ENCODE results near the gene USP31. TPM values are rescaled to one million over a fixed set of nuclear protein-coding genes. Genes with fewer than 3 reads are reported as not detected.
A peak's percentile ranks its signal among the peaks of the same experiment; 100 is the strongest.

USP31 gene
- polyA plus RNA-seq, 2 of the 4 experiments (the other 2 are of a cell fraction), result 8.3 to 18.0 TPM

DNA sequence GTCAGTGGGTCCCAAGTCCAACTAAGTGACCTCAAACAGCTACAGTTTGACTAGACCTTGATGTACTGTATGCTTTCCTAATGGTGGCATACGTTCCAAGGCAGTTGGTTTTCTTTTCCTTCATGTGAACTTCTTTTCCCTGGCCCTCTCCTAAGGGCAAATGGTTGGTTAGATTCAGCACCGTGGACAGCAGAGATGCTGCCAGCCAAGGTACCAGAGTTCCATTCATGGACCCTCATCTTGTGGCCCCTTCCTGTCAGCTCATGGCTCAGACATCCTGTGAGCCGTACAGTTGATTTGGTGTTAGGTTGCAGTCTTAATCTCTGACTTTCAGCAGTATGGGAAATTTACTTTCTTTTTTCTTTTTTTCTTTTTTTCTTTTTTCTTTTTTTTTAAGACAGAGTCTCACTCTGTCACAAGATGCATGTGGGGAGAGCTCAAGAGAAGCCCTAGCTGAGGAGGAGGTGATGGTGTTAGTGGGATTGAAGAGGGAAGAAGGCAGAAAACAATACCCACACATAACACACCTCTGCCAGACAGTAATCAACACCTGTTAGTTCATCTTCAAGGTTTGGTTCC is 122.4 kb downstream of the USP31 start:
- 10% methylated on average over 3 of the region's 3 CpGs for WGBS (ENCODE audit: missing lambda C conversion rate)
- TF ChIP-seq EHMT2 (IDR thresholded peaks at IDR 0.05; ENCODE audit: low read depth), result peak; percentile 79
- TF ChIP-seq SMC3 (IDR thresholded peaks at IDR 0.05), result no peak
- TF ChIP-seq MAZ (IDR thresholded peaks at IDR 0.05; ENCODE audit: borderline replicate concordance, low read depth, low read length), result no peak
- TF ChIP-seq ESRRA (IDR thresholded peaks at IDR 0.05; ENCODE audit: borderline replicate concordance, low read length), result no peak
- TF ChIP-seq, protein P1, sequence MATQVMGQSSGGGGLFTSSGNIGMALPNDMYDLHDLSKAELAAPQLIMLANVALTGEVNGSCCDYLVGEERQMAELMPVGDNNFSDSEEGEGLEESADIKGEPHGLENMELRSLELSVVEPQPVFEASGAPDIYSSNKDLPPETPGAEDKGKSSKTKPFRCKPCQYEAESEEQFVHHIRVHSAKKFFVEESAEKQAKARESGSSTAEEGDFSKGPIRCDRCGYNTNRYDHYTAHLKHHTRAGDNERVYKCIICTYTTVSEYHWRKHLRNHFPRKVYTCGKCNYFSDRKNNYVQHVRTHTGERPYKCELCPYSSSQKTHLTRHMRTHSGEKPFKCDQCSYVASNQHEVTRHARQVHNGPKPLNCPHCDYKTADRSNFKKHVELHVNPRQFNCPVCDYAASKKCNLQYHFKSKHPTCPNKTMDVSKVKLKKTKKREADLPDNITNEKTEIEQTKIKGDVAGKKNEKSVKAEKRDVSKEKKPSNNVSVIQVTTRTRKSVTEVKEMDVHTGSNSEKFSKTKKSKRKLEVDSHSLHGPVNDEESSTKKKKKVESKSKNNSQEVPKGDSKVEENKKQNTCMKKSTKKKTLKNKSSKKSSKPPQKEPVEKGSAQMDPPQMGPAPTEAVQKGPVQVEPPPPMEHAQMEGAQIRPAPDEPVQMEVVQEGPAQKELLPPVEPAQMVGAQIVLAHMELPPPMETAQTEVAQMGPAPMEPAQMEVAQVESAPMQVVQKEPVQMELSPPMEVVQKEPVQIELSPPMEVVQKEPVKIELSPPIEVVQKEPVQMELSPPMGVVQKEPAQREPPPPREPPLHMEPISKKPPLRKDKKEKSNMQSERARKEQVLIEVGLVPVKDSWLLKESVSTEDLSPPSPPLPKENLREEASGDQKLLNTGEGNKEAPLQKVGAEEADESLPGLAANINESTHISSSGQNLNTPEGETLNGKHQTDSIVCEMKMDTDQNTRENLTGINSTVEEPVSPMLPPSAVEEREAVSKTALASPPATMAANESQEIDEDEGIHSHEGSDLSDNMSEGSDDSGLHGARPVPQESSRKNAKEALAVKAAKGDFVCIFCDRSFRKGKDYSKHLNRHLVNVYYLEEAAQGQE (IDR thresholded peaks at IDR 0.05), result peak; percentile 94
- H3K9me3 ChIP-seq, result no peaks in the 10 kb centered on the region; the same call in 2 of the 3 replicates
- H3K4me2 ChIP-seq, result no peak overlapping the region
- DNase-seq (ENCODE audit: low read depth in 1 of 2, low spot score in 1 of 2) (peak in 1 of 2 experiments; percentile 23), ATAC-seq (peak; percentile 43 to 75; a peak in 4 of 6 replicates), FAIRE-seq (no peak)
- H3K4me3 ChIP-seq, result no peak overlapping the region
- POLR2A ChIA-PET, result no interaction called here
- H3K4me1 ChIP-seq, result no peaks in the 10 kb centered on the region
- CTCF ChIA-PET, result interaction anchor here (0.9 to 1.9 kb wide), 4 partner anchors 36 to 408 kb away, joined by 3 to 5 read pairs (median 3); no protein-coding TSS in a partner anchor
- no peak overlapping the region for H3K27ac ChIP-seq

DNA sequence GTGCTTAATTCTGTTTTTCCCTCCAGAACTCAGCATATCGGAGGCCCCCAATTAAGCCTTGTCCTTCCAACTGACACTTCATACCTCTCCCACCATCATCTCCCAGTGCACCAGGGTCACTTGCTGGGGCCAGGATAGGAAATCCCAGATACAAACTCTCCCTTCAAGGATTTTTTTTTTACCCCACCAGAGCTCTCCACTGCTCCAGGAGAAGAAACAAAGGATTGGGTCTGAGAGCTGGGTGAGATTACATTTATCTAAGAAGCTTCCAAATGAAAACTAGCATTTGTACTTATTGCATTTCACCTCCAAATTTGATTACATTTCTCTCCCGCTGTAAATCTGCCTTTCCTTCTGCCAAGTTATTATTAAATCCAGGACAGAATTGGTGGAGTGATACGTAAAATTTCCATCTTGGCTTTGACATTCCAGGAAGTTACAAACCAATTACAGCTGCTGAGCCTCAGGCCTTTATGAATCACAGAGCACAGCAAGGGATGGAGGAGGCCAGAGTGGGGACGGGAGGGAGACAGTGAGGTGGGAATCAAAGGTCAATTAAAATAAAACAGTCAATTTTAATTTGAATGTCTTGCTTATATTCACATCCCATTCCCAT is 123.5 kb downstream of the USP31 start:
- Histone ChIP-seq H3K9me3 (no peaks in the 10 kb centered on the region; the same call in 2 of the 3 replicates), H3K4me1 (no peaks in the 10 kb centered on the region), H3K4me3 (no peak overlapping the region), H3K4me2 (no peak overlapping the region), H3K27ac (no peak overlapping the region)
- ChIA-PET CTCF (interaction anchor here (0.7 to 1.9 kb wide), 5 partner anchors 37 to 409 kb away, joined by 3 to 5 read pairs (median 3); no protein-coding TSS in a partner anchor), POLR2A (no interaction called here)
- TF ChIP-seq, protein P2, sequence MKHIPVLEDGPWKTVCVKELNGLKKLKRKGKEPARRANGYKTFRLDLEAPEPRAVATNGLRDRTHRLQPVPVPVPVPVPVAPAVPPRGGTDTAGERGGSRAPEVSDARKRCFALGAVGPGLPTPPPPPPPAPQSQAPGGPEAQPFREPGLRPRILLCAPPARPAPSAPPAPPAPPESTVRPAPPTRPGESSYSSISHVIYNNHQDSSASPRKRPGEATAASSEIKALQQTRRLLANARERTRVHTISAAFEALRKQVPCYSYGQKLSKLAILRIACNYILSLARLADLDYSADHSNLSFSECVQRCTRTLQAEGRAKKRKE (CRISPR knock-in tag; IDR thresholded peaks at IDR 0.05; ENCODE audit: low read depth), result no peak
- TF ChIP-seq POLR2AphosphoS2 (conservative IDR thresholded peaks at IDR 0.05; ENCODE audit: low read length) (no peak), KDM5A (IDR thresholded peaks at IDR 0.05) (no peak)
- WGBS (ENCODE audit: missing lambda C conversion rate), result 20% methylated on average over 4 of the region's 4 CpGs
- DNase-seq (ENCODE audit: low read depth in 1 of 2, low spot score in 1 of 2), result no peak
- FAIRE-seq, result no peak
- ATAC-seq, result no peak

DNA sequence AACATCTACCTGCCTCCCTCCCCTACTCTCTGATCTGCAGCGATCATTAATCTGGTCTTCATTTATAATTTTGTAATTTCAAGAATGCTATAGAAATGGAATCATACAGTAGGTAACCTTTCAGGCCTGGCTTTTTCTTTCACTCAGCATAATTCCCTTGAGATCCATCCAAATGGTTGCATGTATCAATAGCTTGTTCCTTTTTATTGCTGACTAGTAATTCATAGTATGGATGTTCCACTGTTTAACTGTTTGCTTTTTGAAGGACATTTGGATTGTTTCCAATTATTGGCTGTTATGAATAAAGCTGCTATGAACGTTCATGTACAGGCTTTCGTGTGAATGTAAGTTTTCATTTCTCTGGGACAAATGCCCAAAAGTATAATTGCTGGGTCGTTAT is 125.2 kb downstream of the USP31 start:
- H3K4me2 ChIP-seq, result no peak overlapping the region
- ChIA-PET CTCF (no interaction called here), POLR2A (no interaction called here)
- no peaks in the 10 kb centered on the region for H3K4me1 ChIP-seq
- ATAC-seq (no peak), DNase-seq (ENCODE audit: low read depth in 1 of 2, low spot score in 1 of 2) (no peak), FAIRE-seq (no peak)
- H3K27ac ChIP-seq, result no peak overlapping the region
- H3K9me3 ChIP-seq, result no peaks in the 10 kb centered on the region; the same call in 2 of the 3 replicates
- TF ChIP-seq ESRRA (IDR thresholded peaks at IDR 0.05; ENCODE audit: borderline replicate concordance, low read length) (no peak), HOXB13 (CRISPR knock-in tag; IDR thresholded peaks at IDR 0.05; ENCODE audit: low read depth) (no peak), MAFK (IDR thresholded peaks at IDR 0.05; ENCODE audit: partially characterized antibody) (peak; percentile 11), BHLHE40 (IDR thresholded peaks at IDR 0.05; ENCODE audit: low read depth, low read length) (no peak), POLR2A (IDR thresholded peaks at IDR 0.05; ENCODE audit: low read length) (no peak), CHD4 (IDR thresholded peaks at IDR 0.05; ENCODE audit: borderline replicate concordance) (no peak)
- no peak overlapping the region for H3K4me3 ChIP-seq
- WGBS (ENCODE audit: missing lambda C conversion rate), result 22% methylated on average over 4 of the region's 4 CpGs

DNA sequence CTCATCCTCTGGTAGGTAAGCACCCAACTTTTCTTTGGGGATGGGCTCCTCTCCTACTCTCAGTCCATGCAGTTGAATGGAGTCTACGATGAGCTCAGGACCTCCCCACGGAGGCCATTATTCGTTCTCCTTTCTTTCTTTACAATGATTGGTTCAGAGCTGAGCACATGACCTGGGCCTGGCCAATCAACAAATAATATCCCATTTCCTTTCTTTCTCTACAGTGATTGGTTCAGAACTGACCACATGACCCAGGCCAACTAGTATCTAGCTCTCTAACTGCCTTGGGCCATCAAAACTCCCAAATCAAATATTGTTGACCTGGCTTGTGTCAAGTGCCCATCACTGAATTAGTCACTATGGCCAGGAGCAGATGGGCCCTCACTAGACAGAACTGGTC is 129.2 kb downstream of the USP31 start:
- no peak for FAIRE-seq
- H3K4me2 ChIP-seq, result no peak overlapping the region
- peak in 1 of 2 experiments; percentile 62; a peak in 3 of 6 replicates for ATAC-seq
- no peak overlapping the region for H3K4me3 ChIP-seq
- 17% methylated on average over 3 of the region's 3 CpGs for WGBS (ENCODE audit: missing lambda C conversion rate)
- TF ChIP-seq RAD21 (conservative IDR thresholded peaks at IDR 0.05 in 1 of 2, IDR thresholded peaks at IDR 0.05 in 1 of 2), result no peak
- TF ChIP-seq, protein P3, sequence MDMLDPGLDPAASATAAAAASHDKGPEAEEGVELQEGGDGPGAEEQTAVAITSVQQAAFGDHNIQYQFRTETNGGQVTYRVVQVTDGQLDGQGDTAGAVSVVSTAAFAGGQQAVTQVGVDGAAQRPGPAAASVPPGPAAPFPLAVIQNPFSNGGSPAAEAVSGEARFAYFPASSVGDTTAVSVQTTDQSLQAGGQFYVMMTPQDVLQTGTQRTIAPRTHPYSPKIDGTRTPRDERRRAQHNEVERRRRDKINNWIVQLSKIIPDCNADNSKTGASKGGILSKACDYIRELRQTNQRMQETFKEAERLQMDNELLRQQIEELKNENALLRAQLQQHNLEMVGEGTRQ (IDR thresholded peaks at IDR 0.05), result peak; percentile 69
- TF ChIP-seq NR3C1 (IDR thresholded peaks at IDR 0.05), result no peak
- TF ChIP-seq GATA3 (IDR thresholded peaks at IDR 0.05; ENCODE audit: borderline replicate concordance), result no peak
- DNase-seq (ENCODE audit: low read depth in 1 of 2, low spot score in 1 of 2), result peak; percentile 13 to 27
- POLR2A ChIA-PET, result no interaction called here
- H3K27ac ChIP-seq, result no peak overlapping the region
- CTCF ChIA-PET, result no interaction called here
- H3K4me1 ChIP-seq, result no peaks in the 10 kb centered on the region
- no peaks in the 10 kb centered on the region; the same call in 2 of the 3 replicates for H3K9me3 ChIP-seq

Data from A549 (cell line).